Astrocyte of the hippocampus (primary cell): ENCODE results near the gene CLNK.
A peak's percentile ranks its signal among the peaks of the same experiment; 100 is the strongest.

Experiments
- DNase-seq: peaks from one replicate; pipeline ENCODE4 v3.0.0; 2011; ENCODE audit warnings: low read depth, low spot score

The CLNK gene

DNA sequence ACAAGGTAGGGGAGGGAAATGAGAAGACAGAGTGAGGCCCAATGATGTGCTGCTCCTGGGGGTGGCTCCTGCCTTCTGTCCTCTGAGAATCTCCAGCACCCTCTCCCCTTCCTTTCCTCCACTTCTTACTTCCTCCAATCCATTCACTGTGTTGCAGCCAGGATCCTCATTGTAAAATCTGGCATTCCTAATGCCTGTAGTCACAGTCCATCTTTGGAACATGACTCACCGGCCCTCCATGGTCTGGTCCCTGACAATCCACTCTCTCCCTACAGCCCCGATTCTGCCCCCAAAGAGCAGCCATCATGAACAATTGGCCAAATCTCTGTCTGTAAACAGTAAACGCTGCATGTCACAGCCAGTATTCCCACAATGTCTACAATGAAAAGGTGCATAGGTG is 72.9 kb downstream of the CLNK start:
- DNase-seq, result peak; percentile 94

DNA sequence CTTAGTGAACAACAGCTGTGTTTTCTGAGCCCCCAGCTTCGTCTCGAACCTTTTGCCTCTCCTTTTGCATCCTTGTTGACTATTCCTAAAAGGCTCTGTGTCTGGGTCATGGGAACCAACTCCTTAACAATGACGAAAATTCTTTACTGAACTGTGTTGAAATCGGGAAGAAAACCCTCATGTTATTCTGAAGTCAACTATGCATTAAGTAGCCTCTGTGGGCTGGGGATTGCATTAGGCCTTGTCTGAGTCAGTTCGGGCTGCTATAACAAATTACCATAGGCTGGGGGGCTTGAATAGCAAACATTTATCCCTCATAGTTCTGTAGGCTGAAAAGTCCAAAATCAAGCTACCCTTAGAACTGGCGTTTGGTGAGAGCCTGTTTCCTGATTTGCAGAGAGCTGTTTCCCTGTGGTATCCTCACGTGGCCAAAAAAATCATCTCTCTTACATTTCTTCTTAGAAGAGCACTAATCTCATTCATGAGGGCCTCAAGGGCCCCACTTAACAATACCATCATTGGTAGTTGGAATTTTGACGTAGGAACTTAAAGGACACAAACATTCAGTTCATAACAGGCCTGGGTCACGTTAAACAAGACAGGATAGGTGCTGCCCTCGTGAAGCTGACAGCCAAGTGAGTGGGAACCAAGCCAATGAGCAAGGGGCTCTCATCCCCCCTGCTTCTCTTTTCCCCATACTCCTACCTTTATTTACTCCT is 75.9 kb downstream of the CLNK start:
- peak; percentile 33 for DNase-seq

DNA sequence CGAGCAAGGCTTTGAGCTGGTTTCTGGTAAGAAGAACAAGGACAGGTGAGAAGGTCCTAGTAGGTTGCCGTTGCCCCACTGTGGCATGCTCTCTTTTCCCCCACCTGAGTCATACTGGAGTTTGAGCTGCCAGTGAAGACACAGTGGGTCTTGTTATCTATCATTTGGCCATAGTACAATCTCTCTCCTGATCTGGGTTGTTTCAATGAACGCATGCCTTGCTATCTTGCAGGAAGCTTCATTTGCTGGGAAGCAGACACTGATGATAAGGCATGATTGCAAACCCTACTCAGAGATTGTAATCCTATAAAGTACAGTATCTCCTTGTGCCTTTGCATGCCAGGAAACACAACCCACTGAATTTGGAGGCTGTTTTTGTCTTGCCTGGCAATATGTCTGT is 77.4 kb downstream of the CLNK start:
- no peak for DNase-seq

DNA sequence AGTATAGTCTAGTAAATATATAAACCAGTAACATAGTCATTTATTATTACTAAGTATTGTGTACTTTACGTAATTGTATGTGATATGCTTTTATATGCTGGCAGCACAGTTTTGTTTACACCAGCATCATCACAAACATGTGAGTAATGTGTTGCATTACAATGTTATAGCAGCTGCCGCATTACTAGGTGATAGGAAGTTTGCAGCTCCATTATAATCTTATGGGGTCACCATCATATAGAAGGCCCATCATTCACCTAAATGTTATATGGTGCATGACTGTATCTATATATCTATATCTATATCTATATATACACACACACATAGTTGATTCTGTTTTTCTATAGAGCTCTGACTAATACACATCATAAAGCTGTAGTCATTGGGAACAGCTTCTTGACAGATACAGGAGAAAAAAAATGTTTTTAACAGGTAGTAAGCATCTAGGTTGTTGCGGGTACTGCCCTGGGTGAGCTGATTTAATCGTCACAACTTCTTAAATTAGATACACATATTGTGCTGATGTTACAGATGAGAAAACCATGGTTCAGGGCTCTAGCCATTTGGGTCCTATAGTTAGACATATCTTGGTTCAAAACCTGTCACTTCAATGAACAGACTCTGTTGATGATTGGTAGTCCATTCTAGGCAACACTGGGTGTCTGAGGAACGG is 77.9 kb downstream of the CLNK start:
- DNase-seq, result no peak

DNA sequence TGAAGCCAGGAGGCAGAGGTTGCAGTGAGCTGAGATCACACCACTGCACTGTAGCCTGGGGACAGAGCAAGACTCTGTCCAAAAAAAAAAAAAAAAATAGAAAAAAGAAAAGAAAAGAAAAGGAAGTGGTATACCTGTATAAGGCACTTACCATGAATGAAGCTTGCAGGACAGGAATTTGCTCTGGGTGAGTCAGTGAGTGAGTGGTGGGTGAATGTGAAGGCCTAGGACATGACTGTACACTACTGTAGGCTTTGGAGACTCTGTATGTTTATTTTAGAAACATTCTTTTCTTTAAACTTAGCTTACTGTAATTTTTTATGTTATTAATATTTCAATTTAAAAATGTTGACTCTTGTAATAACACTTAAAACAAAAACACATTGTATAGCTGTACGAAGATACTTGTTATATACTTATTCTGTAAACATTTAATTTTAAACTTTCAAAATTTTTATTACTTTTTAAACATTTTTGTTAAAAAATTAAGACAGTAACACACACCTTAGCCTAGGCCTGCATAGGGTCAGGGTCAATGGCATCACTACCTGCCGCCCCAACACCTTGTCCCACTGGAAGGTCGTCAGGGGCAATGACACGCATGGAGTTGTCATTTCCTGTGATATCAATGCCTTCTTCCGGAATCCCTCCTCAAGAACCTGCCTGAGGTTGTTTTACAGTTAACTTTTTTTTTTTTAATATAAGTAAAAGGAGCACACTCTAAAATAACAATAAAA is 78.7 kb downstream of the CLNK start:
- DNase-seq, result peak; percentile 59

DNA sequence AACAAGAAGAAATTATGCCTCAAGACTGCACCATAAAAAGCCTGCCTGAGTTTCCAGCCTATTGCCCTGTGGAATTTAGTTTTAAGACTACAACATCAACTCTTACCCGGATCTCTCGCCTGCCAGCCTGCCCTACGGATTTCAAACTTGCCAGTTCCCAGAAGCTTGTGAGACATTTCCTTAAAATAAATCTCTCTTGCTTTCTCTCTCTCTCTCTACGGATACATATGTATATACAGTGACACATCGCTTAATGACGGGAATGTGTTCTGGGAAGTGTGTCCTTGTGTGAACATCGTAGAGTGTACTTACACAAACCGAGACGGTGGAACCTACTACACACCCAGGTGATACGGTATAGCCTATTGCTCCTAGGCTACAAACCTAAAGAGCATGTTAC is 79.5 kb downstream of the CLNK start:
- no peak for DNase-seq

DNA sequence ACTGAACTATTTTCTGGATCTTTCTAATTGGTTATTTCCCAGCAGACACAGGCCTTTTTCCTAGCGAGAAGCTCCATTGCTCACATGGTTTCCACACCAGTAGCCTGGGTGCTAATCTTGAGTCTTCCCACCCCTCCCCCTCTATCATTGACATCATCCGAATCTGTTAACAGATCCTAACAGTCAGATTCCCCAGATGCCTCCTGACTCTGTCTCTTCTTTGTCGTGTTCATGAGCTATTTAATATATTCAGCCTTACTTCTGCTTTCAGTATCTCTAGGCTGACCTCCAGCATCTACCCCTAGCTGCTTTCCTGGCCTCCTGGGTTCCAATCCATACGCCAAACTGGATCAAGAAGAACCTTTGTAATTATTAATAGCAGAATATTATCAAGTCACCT is 85.0 kb downstream of the CLNK start:
- no peak for DNase-seq

DNA sequence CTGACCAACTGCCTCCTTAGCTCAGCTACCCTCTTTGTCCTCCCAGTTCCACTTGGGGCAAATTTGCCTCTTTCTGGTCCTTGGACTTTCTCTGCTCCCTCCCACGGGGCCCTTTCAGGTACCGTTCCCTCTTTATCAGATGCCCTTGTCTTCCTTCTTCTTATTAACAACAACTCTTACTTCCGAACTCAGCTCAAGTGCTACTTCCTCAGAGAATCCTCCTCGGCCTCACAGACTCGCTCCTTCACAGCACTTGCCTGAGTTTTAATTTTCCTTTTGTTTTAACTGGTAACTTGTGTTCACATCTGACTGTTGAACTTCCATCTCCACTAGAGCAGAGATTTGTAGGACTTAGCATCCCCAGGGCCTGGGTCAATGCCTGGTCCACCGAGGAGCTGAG is 85.7 kb downstream of the CLNK start:
- DNase-seq, result no peak

DNA sequence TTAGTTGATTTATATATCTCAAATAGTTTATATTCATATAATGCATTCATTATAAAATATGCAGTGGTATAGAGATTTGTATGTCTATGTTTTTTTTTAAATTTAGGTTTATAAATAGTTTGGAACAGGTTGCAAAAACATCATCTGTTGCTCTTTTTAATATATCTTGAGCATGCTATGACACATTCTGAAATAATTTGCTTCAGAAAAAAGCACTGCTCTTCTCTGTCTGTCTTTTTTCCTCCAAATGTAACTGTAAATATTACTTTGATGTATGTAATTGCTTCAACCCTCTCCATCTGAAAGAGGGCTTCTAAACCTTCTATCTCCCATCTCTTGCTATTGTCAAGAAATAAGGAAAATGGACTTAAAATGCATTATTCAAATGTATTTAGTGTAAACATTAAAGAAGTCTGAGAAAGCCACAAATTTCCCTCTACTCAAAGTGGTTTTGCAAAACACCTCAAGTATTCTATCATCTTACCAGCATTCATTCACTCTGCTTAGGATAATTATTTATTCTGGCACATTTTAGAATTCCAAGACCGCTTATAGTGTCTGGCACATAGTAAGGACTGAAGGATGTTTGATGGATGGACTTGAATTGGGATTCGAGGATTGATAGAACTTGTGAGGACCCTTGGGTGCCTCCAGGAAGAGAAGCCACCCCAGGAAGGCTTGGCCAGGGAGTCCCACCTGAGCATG is 87.8 kb downstream of the CLNK start:
- DNase-seq, result peak; percentile 62

DNA sequence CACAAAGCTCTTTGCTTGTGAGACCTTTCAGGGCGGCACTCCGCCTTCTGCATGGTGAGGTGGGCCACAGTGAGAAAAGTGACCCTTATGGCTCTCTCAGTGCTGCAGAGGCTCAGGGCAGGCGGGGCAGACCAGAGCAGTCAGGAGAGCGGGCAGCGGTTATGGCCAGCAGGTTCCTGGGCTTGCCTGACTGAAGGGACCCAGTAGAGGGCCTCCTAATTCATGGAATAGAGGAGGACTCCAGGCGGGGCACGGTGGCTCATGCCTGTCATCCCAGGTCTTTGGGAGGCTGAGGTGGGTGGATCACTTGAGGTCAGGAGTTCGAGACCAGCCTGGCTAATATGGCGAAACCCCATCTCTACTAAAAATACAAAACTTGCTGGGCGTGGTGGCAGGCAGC is 91.4 kb downstream of the CLNK start:
- DNase-seq, result no peak

DNA sequence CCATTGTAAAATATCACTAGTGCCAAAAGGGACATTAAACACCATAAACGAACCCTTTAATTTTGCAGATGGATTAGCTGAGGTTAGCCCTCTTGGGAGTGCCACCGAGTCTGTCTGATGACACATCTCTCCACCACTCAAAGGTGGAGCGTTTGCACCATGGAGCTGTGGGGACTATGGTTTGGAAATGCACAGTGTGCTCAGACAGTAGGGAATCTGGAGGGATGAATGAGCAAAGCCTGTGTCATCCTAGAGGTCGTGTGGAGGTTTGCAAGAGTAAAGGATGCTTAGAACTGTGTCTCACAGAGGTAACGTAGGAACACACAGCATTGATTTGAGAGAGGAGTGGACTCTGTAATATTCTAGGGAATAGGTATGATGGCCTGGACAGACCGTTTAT is 93.7 kb downstream of the CLNK start:
- no peak for DNase-seq

DNA sequence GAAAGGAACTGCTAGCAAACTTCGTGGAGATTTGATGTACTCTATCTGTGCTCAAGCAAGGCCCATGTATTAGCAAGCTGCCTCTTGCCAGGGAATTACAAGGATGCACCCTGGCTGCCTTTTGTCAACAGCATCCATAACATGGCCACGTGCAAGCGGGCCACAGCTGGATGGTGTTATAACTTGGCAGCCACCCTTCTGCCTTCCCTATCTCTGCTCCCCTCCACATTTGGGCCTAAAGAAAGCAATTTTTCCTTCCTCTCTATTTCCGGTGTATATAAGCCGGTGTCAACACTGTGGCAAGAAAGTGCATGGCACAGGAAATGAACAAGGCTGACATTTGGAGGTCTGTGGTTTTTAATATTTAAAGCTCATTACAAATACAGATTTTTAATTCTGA is 94.8 kb downstream of the CLNK start:
- no peak for DNase-seq

DNA sequence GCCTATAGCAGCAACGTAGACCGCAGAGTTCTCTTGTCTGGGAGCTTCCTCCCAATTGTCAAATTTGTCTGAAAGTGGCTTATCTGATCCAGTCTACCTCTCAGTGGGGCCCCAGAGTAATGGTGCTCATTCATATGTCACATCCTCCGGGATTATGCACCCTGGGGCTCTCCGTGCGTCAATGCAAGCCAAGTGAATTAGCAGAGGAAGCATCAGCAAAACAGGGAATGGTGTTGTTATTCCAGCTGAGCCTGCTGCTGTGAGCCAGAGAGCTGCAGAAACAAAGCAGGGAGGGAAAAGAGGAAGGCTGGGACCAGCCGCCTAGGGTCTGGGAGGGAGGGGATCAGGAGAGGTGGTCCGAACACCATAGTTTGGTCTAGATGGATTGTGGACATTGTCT is 95.2 kb downstream of the CLNK start:
- no peak for DNase-seq

DNA sequence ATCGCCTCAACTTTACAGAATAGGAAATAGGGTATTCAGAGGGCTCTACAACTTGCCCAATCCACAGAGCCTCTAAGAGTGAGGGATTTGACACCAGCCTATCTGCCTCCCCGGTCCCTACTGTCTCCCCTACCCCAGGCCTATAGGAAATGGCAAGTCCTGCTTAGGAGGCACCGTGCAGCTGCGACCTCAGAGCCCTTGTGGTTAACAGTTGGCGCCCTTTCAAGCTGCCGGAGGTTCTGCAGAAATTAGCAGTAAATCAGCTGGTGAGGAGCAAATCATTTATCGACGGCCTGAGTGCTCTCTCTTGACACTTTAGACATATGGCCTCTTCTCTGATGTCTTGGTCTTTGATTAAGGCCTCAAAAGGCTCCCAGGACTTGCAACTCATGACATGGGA is 96.9 kb downstream of the CLNK start:
- DNase-seq, result peak; percentile 33

DNA sequence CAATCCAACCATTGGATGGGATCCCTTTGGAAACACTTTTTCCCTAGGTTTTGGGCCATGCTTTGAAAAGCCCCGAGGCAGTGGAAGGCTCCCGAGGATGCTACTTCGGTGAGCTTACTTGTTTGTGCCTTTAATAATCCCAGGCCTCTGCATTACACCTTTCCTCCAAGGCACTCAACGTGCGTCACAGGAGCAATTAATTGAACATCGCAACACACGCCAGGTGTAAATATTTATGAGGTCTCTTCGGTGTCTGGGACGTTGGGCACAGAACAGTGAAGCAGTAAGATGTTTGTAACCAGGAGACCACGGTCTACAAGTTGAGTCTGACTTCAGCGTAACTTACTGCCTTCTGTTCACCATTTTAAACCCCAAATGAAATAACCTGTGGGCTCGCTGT is 97.3 kb downstream of the CLNK start:
- DNase-seq, result no peak

DNA sequence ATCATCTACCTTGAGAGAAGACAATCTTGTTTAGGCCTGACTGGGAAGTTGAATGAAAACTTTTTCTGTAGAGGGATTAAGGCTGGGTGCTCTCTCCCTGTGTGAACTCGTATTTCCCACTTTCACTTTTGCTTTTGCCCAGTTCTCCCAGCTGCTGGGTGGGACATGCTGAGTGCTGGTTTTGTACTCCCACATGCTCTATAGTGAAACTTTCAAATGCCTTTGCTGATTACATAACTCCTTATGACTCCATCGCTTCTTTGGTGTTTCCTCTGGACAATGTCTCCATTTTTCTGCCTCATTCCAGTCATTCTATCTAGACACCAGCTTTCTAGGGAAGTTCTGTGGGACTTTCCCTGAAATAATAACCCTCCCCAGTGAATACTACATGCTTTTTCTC is 100.5 kb downstream of the CLNK start:
- DNase-seq, result peak; percentile 88

DNA sequence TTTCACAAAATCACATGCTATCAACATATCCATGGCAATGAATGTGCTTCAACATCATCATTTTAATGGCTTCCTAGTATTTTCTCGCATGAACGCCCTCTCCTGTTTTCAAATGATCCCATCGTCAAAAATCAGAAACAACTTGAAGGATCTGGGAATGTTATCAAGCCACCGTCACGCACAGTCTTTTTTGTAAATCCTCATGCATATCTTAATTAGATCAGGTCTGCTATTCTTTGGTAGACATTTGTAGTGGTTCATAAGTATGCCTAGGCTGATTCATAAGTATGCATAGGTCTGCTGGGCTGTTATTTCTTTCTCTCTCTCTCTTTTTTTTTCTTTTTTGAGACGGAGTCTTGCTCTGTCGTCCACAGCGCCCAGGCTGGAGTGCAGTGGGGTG is 101.6 kb downstream of the CLNK start:
- peak; percentile 44 for DNase-seq

DNA sequence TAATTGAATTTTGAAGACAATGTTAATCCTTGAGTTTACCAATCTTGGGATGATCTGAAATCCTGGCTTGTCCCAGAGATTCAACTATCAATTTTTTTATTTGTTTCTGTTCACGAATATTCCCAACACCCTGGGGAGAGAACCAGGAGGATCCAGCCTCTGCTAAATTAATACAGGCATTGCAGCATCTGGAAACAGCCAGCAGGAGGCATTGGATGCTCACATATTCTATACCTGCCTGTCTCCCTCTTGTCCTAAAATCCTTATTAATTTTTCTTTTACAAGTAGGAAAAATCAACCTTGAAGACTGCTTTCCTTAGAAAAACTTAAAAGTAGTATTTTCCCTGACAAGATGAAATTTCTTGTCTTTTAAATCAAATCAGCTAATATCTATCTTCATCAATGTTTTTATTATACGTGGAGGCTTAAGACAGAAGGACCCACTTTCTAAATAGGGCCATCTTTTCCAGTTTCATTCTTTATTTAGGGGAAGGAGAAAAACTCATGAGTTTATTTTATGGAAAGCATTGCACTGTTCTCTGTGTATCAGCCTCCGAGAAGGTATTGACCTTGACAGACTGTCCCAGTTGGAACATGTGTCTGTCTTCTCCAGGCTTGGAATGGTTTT is 102.4 kb downstream of the CLNK start:
- peak; percentile 77 for DNase-seq

DNA sequence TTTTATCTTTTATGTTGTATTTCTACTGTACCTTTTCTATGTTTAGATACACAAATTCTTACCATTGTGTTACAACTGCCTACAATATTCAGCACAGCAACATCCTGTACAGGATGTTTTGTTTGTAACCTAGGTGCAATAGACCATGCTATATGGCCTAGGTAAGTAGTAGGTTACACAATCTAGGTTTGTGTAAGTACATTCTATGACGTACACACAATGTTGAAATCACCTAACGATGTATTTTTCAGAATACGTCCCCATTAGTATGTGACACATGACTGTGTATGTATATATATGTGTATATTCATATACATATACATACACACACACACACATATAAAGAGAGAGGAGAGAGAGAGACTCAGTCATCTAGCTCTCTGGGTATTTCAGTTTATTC is 103.5 kb downstream of the CLNK start:
- no peak for DNase-seq

DNA sequence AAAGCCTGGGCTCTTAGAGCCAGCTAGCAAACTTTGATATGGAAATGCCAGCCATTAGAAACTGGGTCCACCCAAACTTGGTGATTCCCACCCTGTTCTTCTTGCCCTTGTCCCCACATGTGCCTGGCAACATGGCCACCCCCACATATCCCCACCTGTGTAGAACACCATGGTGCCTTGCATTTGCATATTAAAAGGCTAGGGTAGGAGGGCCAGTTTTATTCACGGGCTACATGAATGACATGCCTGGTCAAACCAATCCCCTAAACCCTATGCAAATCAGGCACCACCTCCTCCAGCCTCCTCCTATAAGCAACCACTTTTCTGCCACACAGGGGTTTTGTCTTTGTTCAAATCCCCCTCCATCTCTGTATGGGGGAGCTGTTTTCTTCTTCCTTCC is 104.9 kb downstream of the CLNK start:
- no peak for DNase-seq

DNA sequence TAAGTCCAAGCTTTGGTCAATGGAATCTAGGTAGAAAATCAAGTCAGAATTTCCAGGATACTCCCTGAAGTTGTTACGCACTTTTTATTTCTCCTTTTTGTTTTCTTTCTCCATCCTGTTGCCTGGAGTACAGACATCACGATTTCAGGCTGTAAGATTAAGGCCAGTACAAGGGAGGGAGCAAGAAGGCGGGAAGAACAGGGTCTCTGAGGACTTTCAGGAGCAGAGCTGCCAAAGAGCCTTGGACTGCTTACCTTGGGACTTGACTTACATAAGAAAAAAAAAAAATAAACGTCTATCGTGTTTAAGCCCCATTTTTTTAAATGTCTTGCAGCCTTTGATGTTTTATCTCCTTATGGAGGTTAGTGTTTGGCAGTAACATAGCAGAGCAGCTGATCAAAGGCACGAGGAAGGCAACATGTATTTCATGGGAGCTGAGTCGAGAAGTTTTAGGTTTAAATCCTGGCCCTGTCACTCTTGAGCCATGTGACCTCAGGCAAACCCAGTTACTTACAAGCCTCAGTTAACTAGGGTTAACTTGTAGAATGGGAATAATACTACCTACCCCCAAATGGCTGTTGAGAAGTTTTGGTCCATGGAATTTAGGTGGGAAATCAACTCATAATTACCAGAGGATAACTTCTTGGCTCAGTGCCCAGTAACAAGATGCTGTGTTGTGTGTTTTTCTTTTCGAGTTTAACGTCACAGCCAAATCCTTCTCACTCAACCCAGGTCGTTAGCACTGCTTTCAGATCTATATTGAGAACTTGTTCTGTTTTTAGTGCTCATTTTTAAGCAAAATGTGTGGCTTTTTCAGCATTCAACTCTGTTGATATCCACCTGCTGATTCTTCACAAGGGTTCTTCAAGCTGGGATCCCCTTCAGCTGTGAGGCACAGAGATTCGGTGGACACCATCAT is 106.8 kb downstream of the CLNK start:
- DNase-seq, result no peak
